HEK293 (cell line): Measurements from ENCODE around the gene CFAP43.

Experiments
- IKZF3 ChIP-seq: fragments of 450-650 bp; IDR thresholded peaks from 2 replicates; pipeline ENCODE4 v1.5.0; 2018; ENCODE audit warnings: missing biosample characterization, mild to moderate bottlenecking, missing genetic modification characterization, moderate library complexity
- KLF1 ChIP-seq: fragments of 450-650 bp; formaldehyde crosslinking; IDR thresholded peaks from 2 replicates; pipeline ENCODE4 v1.5.1; 2016; ENCODE audit warnings: missing biosample characterization, missing genetic modification characterization
- KLF10 ChIP-seq: fragments of 450-650 bp; IDR thresholded peaks from 2 replicates; pipeline ENCODE4 v1.5.1; 2018; ENCODE audit warnings: missing biosample characterization, mild to moderate bottlenecking, missing genetic modification characterization
- KLF17 ChIP-seq: fragments of 450-650 bp; formaldehyde crosslinking; IDR thresholded peaks from 2 replicates; pipeline ENCODE4 v1.5.1; 2016; ENCODE audit warnings: missing biosample characterization, missing genetic modification characterization
- KLF7 ChIP-seq: fragments of 450-650 bp; formaldehyde crosslinking; IDR thresholded peaks from 2 replicates; pipeline ENCODE4 v1.5.1; 2016; ENCODE audit warnings: missing biosample characterization, missing genetic modification characterization, borderline replicate concordance
- PRDM4 ChIP-seq: fragments of 450-650 bp; formaldehyde crosslinking; IDR thresholded peaks from 2 replicates; pipeline ENCODE4 v1.5.1; 2017; ENCODE audit warnings: missing biosample characterization, missing genetic modification characterization
- SALL2 ChIP-seq: fragments of 450-650 bp; formaldehyde crosslinking; IDR thresholded peaks from 2 replicates; pipeline ENCODE4 v1.5.0; 2017; ENCODE audit warnings: missing biosample characterization, mild to moderate bottlenecking, missing genetic modification characterization, borderline replicate concordance
- ZBTB1 ChIP-seq: fragments of 450-650 bp; formaldehyde crosslinking; IDR thresholded peaks from 2 replicates; pipeline ENCODE4 v1.5.1; 2016; ENCODE audit warnings: missing biosample characterization, missing genetic modification characterization
- ZBTB26 ChIP-seq: fragments of 450-650 bp; formaldehyde crosslinking; optimal IDR thresholded peaks from 2 replicates; pipeline ENCODE3; 2016; ENCODE audit warnings: missing biosample characterization, mild to moderate bottlenecking, missing genetic modification characterization
- ZEB2 ChIP-seq: fragments of 450-650 bp; formaldehyde crosslinking; IDR thresholded peaks from 2 replicates; pipeline ENCODE4 v1.5.1; 2016; ENCODE audit warnings: missing biosample characterization, missing genetic modification characterization
- ZFHX2 ChIP-seq: fragments of 450-650 bp; formaldehyde crosslinking; conservative IDR thresholded peaks from 2 replicates; pipeline ENCODE4 v1.5.1; 2016; ENCODE audit warnings: missing biosample characterization, missing genetic modification characterization
- ZNF24 ChIP-seq: fragments of 450-650 bp; formaldehyde crosslinking; IDR thresholded peaks from 2 replicates; pipeline ENCODE4 v1.5.1; 2016; ENCODE audit warnings: missing biosample characterization, missing genetic modification characterization
- ZNF341 ChIP-seq: fragments of 450-650 bp; formaldehyde crosslinking; IDR thresholded peaks from 2 replicates; pipeline ENCODE4; 2016; ENCODE audit warnings: low read depth, missing biosample characterization, missing genetic modification characterization
- ZNF362 ChIP-seq: fragments of 450-650 bp; formaldehyde crosslinking; IDR thresholded peaks from 2 replicates; pipeline ENCODE4 v1.5.1; 2016; ENCODE audit warnings: missing biosample characterization, missing genetic modification characterization
- ZNF398 ChIP-seq: fragments of 450-650 bp; formaldehyde crosslinking; IDR thresholded peaks from 2 replicates; pipeline ENCODE4 v1.5.1; 2017; ENCODE audit warnings: missing biosample characterization, missing genetic modification characterization
- ZNF404 ChIP-seq: fragments of 450-650 bp; formaldehyde crosslinking; IDR thresholded peaks from 2 replicates; pipeline ENCODE4 v1.5.1; 2017; ENCODE audit warnings: missing biosample characterization, missing genetic modification characterization
- ZNF449 ChIP-seq: fragments of 450-650 bp; formaldehyde crosslinking; IDR thresholded peaks from 2 replicates; pipeline ENCODE4 v1.5.1; 2017; ENCODE audit warnings: missing biosample characterization, mild to moderate bottlenecking, missing genetic modification characterization, moderate library complexity
- ZNF501 ChIP-seq: fragments of 450-650 bp; formaldehyde crosslinking; IDR thresholded peaks from 2 replicates; pipeline ENCODE4 v1.5.1; 2016; ENCODE audit warnings: missing biosample characterization, missing genetic modification characterization
- ZNF660 ChIP-seq: fragments of 450-650 bp; IDR thresholded peaks from 2 replicates; pipeline ENCODE4 v1.5.1; 2018; ENCODE audit warnings: missing biosample characterization, mild to moderate bottlenecking, missing genetic modification characterization
- ZNF692 ChIP-seq: fragments of 450-650 bp; formaldehyde crosslinking; IDR thresholded peaks from 2 replicates; pipeline ENCODE4 v1.5.1; 2016; ENCODE audit warnings: missing biosample characterization, missing genetic modification characterization
- ZNF76 ChIP-seq: fragments of 450-650 bp; formaldehyde crosslinking; IDR thresholded peaks from 2 replicates; pipeline ENCODE4; 2016; ENCODE audit warnings: low read depth, missing biosample characterization, missing genetic modification characterization, borderline replicate concordance
- ZNF843 ChIP-seq: fragments of 450-650 bp; formaldehyde crosslinking; IDR thresholded peaks from 2 replicates; pipeline ENCODE4 v1.5.1; 2016; ENCODE audit warnings: missing biosample characterization, missing genetic modification characterization
- ZSCAN18 ChIP-seq: fragments of 450-650 bp; formaldehyde crosslinking; IDR thresholded peaks from 2 replicates; pipeline ENCODE4 v1.5.1; 2016; ENCODE audit warnings: missing biosample characterization, missing genetic modification characterization
- ZSCAN23 ChIP-seq: fragments of 450-650 bp; formaldehyde crosslinking; IDR thresholded peaks from 2 replicates; pipeline ENCODE4 v1.5.1; 2016; ENCODE audit warnings: missing biosample characterization, missing genetic modification characterization
- ZXDB ChIP-seq: fragments of 450-650 bp; formaldehyde crosslinking; IDR thresholded peaks from 2 replicates; pipeline ENCODE4 v1.5.1; 2016; ENCODE audit warnings: missing biosample characterization, missing genetic modification characterization

CFAP43 gene

GRCh38 chr10:104121485-104122224 is 110.5 kb downstream of the CFAP43 start, which contains the start of gene SFR1 (continued):
- peak; percentile 72; the same call in 1 of the 2 replicates for TF ChIP-seq ZNF501
- TF ChIP-seq KLF1 (tag by site-specific recombination): peak; percentile 81
- peak; percentile 79 for TF ChIP-seq ZNF398 (tag by site-specific recombination)
- TF ChIP-seq ZNF362 (tag by site-specific recombination): peak; percentile 68
- peak; percentile 90 for TF ChIP-seq KLF10 (tag by site-specific recombination)
- peak; percentile 15; the same call in 1 of the 2 replicates for TF ChIP-seq ZNF24 (tag by site-specific recombination)
- peak; percentile 62 for TF ChIP-seq KLF17 (tag by site-specific recombination)
- no peak for TF ChIP-seq SALL2 (tag by site-specific recombination)
- TF ChIP-seq ZNF341 (tag by site-specific recombination): peak; percentile 92
- peak; percentile 44; the same call in 1 of the 2 replicates for TF ChIP-seq ZNF76 (tag by site-specific recombination)
- peak; percentile 100 for TF ChIP-seq ZBTB26 (tag by site-specific recombination)
- peak; percentile 44; the same call in 1 of the 2 replicates for TF ChIP-seq ZNF449 (tag by site-specific recombination)
- peak; percentile 63; the same call in 1 of the 2 replicates for TF ChIP-seq ZXDB
- peak; percentile 86 for TF ChIP-seq IKZF3 (tag by site-specific recombination)
- no peak for TF ChIP-seq ZBTB1 (tag by site-specific recombination)
- peak; percentile 81; the same call in 1 of the 2 replicates for TF ChIP-seq ZEB2 (tag by site-specific recombination)
- TF ChIP-seq ZSCAN23 (tag by site-specific recombination): 0 out of 2 replicates have a peak, but pooled peaks have one; percentile 20
- peak; percentile 34; the same call in 1 of the 2 replicates for TF ChIP-seq ZNF843 (tag by site-specific recombination)
- peak; percentile 71 for TF ChIP-seq ZFHX2 (tag by site-specific recombination)
- TF ChIP-seq ZNF404 (tag by site-specific recombination): no peak
- TF ChIP-seq PRDM4: no peak; the same call in 1 of the 2 replicates
- TF ChIP-seq ZSCAN18 (tag by site-specific recombination): no peak
- TF ChIP-seq ZNF660 (tag by site-specific recombination): peak; percentile 66
- peak; percentile 62; the same call in 1 of the 2 replicates for TF ChIP-seq KLF7 (tag by site-specific recombination)
- peak; percentile 76 for TF ChIP-seq ZNF692 (tag by site-specific recombination)
